Endothelial cell of umbilical vein (primary cell): ENCODE data around the gene SLITRK3.

Source experiments
- POLR2AphosphoS5 ChIP-seq: IDR thresholded peaks from 2 replicates; pipeline ENCODE4 v1.6.1; 2012; ENCODE audit warnings: low read depth, mild to moderate bottlenecking, control low read depth, low read length, moderate library complexity; ENCODE audit not compliant: insufficient read depth
- TF ChIP-seq, protein P1 (sequence below), 2 donors: IDR thresholded peaks; 1 replicate in 1 of 2; 2 replicates in 1 of 2; pipeline ENCODE4 v1.5.1; 2011; ENCODE audit warnings: low read length in 2 of 2, mild to moderate bottlenecking in 2 of 2, moderate library complexity in 2 of 2, control low read depth in 1 of 2, inconsistent platforms in 1 of 2, low read depth in 1 of 2; ENCODE audit not compliant: insufficient read depth in 1 of 2; ENCODE audit errors: extremely low read depth in 1 of 2
- TF ChIP-seq, protein P2 (sequence below): IDR thresholded peaks from 2 replicates; pipeline ENCODE4 v1.6.1; 2011; ENCODE audit not compliant: insufficient read depth, insufficient read length

DNA sequence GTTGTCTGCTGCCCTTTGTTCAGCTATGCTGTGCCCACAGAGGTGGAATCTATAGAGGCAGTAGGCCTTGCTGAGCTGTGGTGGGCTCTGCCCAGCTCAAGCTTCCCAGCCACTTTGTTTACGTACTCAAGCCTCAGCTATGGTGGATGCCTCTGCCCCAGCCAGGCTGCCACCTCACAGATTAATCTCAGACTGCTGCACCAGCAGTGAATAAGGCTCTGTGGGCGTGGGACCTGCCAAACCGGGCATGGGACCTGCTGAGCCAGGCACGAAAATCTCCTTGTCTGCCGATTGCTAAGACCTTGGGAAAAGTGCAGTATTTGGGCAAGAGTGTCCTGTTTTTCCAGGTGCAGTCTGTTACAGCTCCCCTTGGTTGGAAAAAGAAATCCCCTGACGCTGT lies 26.8 kb downstream of the SLITRK3 start:
- TF ChIP-seq, protein P1, sequence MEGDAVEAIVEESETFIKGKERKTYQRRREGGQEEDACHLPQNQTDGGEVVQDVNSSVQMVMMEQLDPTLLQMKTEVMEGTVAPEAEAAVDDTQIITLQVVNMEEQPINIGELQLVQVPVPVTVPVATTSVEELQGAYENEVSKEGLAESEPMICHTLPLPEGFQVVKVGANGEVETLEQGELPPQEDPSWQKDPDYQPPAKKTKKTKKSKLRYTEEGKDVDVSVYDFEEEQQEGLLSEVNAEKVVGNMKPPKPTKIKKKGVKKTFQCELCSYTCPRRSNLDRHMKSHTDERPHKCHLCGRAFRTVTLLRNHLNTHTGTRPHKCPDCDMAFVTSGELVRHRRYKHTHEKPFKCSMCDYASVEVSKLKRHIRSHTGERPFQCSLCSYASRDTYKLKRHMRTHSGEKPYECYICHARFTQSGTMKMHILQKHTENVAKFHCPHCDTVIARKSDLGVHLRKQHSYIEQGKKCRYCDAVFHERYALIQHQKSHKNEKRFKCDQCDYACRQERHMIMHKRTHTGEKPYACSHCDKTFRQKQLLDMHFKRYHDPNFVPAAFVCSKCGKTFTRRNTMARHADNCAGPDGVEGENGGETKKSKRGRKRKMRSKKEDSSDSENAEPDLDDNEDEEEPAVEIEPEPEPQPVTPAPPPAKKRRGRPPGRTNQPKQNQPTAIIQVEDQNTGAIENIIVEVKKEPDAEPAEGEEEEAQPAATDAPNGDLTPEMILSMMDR (IDR thresholded peaks at IDR 0.05; ENCODE audit: extremely low read depth in 1 of 2, insufficient read depth in 1 of 2, low read depth in 1 of 2, low read length in 2 of 2), result no peak
- TF ChIP-seq, protein P2, sequence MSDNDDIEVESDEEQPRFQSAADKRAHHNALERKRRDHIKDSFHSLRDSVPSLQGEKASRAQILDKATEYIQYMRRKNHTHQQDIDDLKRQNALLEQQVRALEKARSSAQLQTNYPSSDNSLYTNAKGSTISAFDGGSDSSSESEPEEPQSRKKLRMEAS, result no peak
- TF ChIP-seq POLR2AphosphoS5, result no peak
